Transverse colon (tissue), 4 donors: ENCODE results near the gene MTO1. TPM values are rescaled to one million over a fixed set of nuclear protein-coding genes. Genes with fewer than 3 reads are reported as not detected.
A peak's percentile ranks its signal among the peaks of the same experiment; 100 is the strongest.

Experiments
- DNase-seq: peaks from one replicate; pipeline ENCODE4 v3.0.0-alpha.2; 2019
- H3K27ac ChIP-seq, 4 donors: fragments of 200-600 bp; sonication (generic); 2 replicates each; pipeline ENCODE4 v1.5.1; 2016 to 2018; ENCODE audit warnings: inconsistent platforms in 4 of 4
- H3K27me3 ChIP-seq: fragments of 200-600 bp; sonication (generic); 2 replicates; pipeline ENCODE4 v1.5.1; 2017; ENCODE audit warnings: inconsistent platforms
- H3K36me3 ChIP-seq, 4 donors: fragments of 200-600 bp; sonication (generic); 2 replicates each; pipeline ENCODE4 v1.5.1; 2017 to 2019; ENCODE audit warnings: inconsistent platforms in 4 of 4
- H3K4me1 ChIP-seq, 4 donors: fragments of 200-600 bp; sonication (generic); 2 replicates each; pipeline ENCODE4 v1.5.1; 2017 to 2020; ENCODE audit warnings: inconsistent platforms in 4 of 4
- H3K4me3 ChIP-seq, 4 donors: fragments of 200-600 bp; sonication (generic); 1 replicate in 1 of 4; 2 replicates in 3 of 4; pipeline versions ENCODE4 v1.5.1 to v1.6.1; 2017 to 2019; ENCODE audit warnings: inconsistent platforms in 4 of 4
- H3K9me3 ChIP-seq, 2 donors: fragments of 200-600 bp; sonication (generic); 2 replicates each; pipeline ENCODE4 v1.5.1; 2017 to 2019; ENCODE audit warnings: inconsistent platforms in 2 of 2
- EP300 ChIP-seq: sonication (generic); formaldehyde crosslinking; IDR thresholded peaks from one replicate; pipeline ENCODE4 v1.6.1; 2017; ENCODE audit warnings: antibody characterized with exemption, low read depth
- POLR2A ChIP-seq: fragments of 450-650 bp; IDR thresholded peaks from one replicate; pipeline ENCODE4 v1.6.1; 2016; ENCODE audit warnings: antibody characterized with exemption, mild to moderate bottlenecking, moderate library complexity
- POLR2AphosphoS5 ChIP-seq, 3 donors: sonication (generic); formaldehyde crosslinking; IDR thresholded peaks; one replicate each; pipeline ENCODE4 v1.6.1; 2016; ENCODE audit warnings: antibody characterized with exemption in 3 of 3
- WGBS, 2 donors: methylation state at CpG; one replicate each; pipeline ENCODE4 v1.1.5; 2018; ENCODE audit warnings: low coverage in 1 of 2; 5-methylcytosine and 5-hydroxymethylcytosine counted together
- in situ Hi-C, 4 donors: fragments of 200-750 bp; cut with MboI; loops; one replicate each; pipeline versions ENCODE4 v1.15.0 to v1.15.1; 2017; ENCODE audit warnings: low sequenced_read_pairs in 3 of 4, low pct_ligation_motif_present in 1 of 4, low pct_unique_long_range_greater_than_20kb in 1 of 4
- intact Hi-C: fragments of 100-400 bp; cut with DNase I; formaldehyde crosslinking; loops from one replicate; pipeline ENCODE4 v1.15.1; 2023; ENCODE audit warnings: low total_unique reads
- total RNA-seq, 4 donors: library from RNA; depleted of rRNA; stranded (reverse); fragments of >200 nt; gene quantifications; one replicate each; pipeline ENCODE4 v1.1.0, GENCODE V29; 2016
- TF ChIP-seq, protein P1 (sequence below), 5 experiments: fragments of 200-600 bp in 3 of 5; fragments of 450-650 bp in 2 of 5; sonication (generic) in 3 of 5; IDR thresholded peaks; 1 replicate in 2 of 5; 2 replicates in 3 of 5; pipeline ENCODE4 v1.5.1; 2016 to 2017; ENCODE audit warnings: antibody characterized with exemption in 5 of 5, inconsistent platforms in 3 of 5, mild to moderate bottlenecking in 2 of 5, moderate library complexity in 1 of 5

MTO1 gene
- 10 to 100 TPM in 3 of 4 donors, 1 to 10 TPM in 1; 9.6 to 27.7 (median 22.2) TPM for total RNA-seq

GRCh38 chr6:73461537-73462350, at the start of gene MTO1:
TSS of gene MTO1 (plus strand) at chr6:73461737. CDS start at chr6:73461855, 118 bp downstream.
- H3K4me3 ChIP-seq, result peak within 1 kb of the TSS; percentile 53 to 80 (median 72)
- H3K4me1 ChIP-seq, result peaks cover 0 to 35% (median 16%) of the 10 kb centered on the region in 4 donors
- WGBS, 2 donors, result 0% methylated on average over 15 to 38 of the region's 55 CpGs
- no peaks in the 10 kb centered on the region for H3K27me3 ChIP-seq
- DNase-seq, result peak; percentile 91
- H3K27ac ChIP-seq, result peak within 1 kb of the TSS; percentile 91 to 97 (median 92)
- H3K9me3 ChIP-seq, result no peaks in the 10 kb centered on the region
- in situ Hi-C loops (no loop called here), intact Hi-C loops (no loop called here)
- peaks cover 0 to 10% (median 2%) of the 10 kb centered on the region in 4 donors for H3K36me3 ChIP-seq
- TF ChIP-seq POLR2A (peak; percentile 65), EP300 (no peak), POLR2AphosphoS5 (IDR thresholded peaks at IDR 0.05) (peak; percentile 68 to 82 (median 77))
- TF ChIP-seq, protein P1, sequence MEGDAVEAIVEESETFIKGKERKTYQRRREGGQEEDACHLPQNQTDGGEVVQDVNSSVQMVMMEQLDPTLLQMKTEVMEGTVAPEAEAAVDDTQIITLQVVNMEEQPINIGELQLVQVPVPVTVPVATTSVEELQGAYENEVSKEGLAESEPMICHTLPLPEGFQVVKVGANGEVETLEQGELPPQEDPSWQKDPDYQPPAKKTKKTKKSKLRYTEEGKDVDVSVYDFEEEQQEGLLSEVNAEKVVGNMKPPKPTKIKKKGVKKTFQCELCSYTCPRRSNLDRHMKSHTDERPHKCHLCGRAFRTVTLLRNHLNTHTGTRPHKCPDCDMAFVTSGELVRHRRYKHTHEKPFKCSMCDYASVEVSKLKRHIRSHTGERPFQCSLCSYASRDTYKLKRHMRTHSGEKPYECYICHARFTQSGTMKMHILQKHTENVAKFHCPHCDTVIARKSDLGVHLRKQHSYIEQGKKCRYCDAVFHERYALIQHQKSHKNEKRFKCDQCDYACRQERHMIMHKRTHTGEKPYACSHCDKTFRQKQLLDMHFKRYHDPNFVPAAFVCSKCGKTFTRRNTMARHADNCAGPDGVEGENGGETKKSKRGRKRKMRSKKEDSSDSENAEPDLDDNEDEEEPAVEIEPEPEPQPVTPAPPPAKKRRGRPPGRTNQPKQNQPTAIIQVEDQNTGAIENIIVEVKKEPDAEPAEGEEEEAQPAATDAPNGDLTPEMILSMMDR (IDR thresholded peaks at IDR 0.05), result no peak

- no peak for DNase-seq
- Histone ChIP-seq H3K4me1 (no peaks in the 10 kb centered on the region), H3K36me3 (no peaks in the 10 kb centered on the region), H3K4me3 (no peak overlapping the region), H3K9me3 (no peaks in the 10 kb centered on the region), H3K27me3 (no peaks in the 10 kb centered on the region), H3K27ac (no peak overlapping the region)
- 82% methylated on average over 3 of the region's 3 CpGs for WGBS, 2 donors
- intact Hi-C loops (no loop called here), in situ Hi-C loops (no loop called here)
- TF ChIP-seq EP300 (no peak), POLR2AphosphoS5 (IDR thresholded peaks at IDR 0.05) (no peak), POLR2A (no peak)
- TF ChIP-seq, protein P1 (IDR thresholded peaks at IDR 0.05), result no peak
These were observed 48.4 kb upstream of the MTO1 start for GRCh38 chr6:73413102-73413501.

DNA sequence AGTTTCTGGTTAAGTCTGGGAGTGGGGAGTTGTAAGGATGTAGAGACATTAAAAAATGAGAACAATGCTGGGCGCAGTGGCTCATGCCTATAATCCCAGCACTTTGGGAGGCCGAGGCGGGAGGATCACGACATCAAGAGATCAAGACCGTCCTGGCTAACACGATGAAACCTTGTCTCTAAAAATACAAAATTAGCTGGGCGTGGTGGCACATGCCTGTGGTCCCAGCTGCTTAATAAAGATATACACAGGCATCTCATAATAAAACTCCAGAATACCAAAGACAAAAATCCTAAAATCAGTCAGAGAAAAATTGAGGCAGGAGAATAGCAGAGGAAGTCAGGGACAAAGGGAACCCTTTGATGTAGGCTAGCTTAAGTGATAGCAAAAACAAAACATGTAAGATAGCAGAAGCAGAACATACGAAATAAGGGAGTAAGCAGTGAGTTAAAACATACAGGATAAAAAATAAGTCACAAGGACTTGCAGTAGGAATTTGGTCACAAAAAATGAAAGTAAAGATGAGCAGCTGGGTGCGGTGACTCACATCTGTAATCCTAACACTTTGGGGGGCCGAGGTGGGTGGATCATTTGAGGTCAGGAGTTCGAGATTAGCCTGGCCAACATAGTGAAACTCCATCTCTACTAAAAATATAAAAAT, 43.3 kb upstream of the MTO1 start:
- Histone ChIP-seq H3K4me1 (no peaks in the 10 kb centered on the region), H3K27me3 (no peaks in the 10 kb centered on the region), H3K9me3 (no peaks in the 10 kb centered on the region), H3K36me3 (no peaks in the 10 kb centered on the region), H3K27ac (no peak overlapping the region), H3K4me3 (no peak overlapping the region)
- TF ChIP-seq, protein P1 (IDR thresholded peaks at IDR 0.05), result no peak
- no peak for TF ChIP-seq EP300
- no peak for TF ChIP-seq POLR2A
- TF ChIP-seq POLR2AphosphoS5 (IDR thresholded peaks at IDR 0.05), result no peak
- 83 to 92% methylated on average over 11 of the region's 11 CpGs for WGBS, 2 donors
- intact Hi-C loops (no loop called here), in situ Hi-C loops (no loop called here)
- no peak for DNase-seq

DNA sequence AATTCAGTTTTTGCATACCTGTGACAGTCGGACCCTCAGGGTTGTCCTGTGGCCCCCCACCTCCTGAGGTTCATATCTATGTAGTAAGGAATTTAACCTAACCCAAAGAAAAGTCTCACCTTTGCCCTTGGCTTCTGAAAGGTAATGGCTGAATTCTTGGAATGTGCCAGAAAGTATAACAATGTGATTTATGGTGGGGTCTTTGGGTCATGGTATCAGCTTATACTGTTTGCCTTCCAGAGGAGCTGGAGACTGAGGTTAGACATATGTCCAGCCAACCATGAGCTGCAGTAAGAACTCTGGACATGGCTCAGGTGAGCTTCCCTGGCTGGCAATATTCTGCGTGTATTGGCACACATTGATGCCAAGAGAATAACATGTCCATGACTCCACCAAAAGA, 40.0 kb upstream of the MTO1 start:
- DNase-seq, result no peak
- no peak for TF ChIP-seq POLR2AphosphoS5 (IDR thresholded peaks at IDR 0.05)
- TF ChIP-seq, protein P1 (IDR thresholded peaks at IDR 0.05), result no peak
- Histone ChIP-seq H3K4me1 (no peaks in the 10 kb centered on the region), H3K27me3 (no peaks in the 10 kb centered on the region), H3K27ac (no peak overlapping the region), H3K4me3 (no peak overlapping the region), H3K9me3 (no peaks in the 10 kb centered on the region), H3K36me3 (peaks cover 0 to 17% (median 0%) of the 10 kb centered on the region in 4 donors)
- in situ Hi-C loops, result no loop called here
- 78% methylated on average over 2 of the region's 2 CpGs; no CpG with 5 or more reads in 1 of the 2 donors for WGBS, 2 donors
- intact Hi-C loops, result no loop called here
